Fibroblast of mammary gland (primary cell): Measurements from ENCODE around the gene RPS26.
"Not testable (repeated sequence)": the region's sequence is repeated elsewhere in the genome, so short reads cannot be mapped to it uniquely, and the experiment has no call there.

Source experiments
- DNase-seq: peaks from one replicate; pipeline ENCODE4 v3.0.0-alpha.2; 2010; ENCODE audit warnings: low read depth
- H3K4me3 ChIP-seq: 2 replicates; pipeline ENCODE4 v1.5.1; 2011; ENCODE audit warnings: low read depth, mild to moderate bottlenecking, low read length, moderate library complexity; ENCODE audit not compliant: control insufficient read depth
- TF ChIP-seq, protein P1 (sequence below): conservative IDR thresholded peaks from 2 replicates; pipeline ENCODE4 v1.5.1; 2011; ENCODE audit warnings: low read depth, low read length, inconsistent platforms; ENCODE audit not compliant: control insufficient read depth, insufficient read depth

RPS26 gene

DNA sequence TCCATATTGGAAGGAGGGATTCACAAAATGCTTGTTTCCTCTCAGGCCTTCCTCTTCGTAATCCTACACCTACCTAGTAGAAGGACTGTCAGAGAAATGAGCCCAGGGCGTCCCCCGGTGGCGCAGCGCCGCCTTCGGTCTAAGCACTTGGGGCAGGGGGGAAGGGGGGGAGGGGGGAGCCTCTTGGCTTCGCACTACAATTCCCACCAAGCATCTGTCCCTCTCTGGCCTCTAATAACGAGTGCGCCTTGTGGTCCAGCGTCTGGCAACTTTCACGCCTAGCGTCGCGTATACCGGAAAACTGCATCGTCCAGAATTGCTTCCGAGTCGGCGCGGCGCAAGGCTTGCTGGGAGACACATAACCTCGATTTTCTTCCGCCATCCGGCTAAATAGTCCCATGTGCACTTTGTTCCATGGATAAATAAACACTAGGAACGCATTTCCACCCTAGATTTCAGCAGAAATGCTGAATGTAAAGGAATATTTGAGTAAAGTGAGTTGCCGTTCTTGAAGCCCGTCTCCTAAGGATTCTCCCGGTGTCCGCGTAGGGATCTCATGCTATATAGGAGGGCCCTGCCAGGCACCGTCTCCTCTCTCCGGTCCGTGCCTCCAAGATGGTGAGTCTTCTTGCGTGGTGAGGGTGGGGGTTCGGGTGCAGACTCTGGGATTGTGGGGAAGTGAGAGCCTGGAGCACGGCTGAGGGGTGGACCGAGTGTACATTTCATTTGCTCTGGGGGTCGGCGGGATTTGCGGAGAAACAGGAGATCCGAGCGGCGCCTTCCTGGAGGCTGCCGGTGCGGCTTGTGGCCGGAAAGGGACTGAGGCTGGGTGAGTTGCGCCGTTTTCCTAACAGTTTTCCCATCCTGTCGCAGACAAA lies at the start of gene RPS26:
TSS of gene RPS26 (plus strand) at position 367 of the 878 bp plus-strand sequence. CDS start at position 616, 249 bp downstream.
- TF ChIP-seq, protein P1, sequence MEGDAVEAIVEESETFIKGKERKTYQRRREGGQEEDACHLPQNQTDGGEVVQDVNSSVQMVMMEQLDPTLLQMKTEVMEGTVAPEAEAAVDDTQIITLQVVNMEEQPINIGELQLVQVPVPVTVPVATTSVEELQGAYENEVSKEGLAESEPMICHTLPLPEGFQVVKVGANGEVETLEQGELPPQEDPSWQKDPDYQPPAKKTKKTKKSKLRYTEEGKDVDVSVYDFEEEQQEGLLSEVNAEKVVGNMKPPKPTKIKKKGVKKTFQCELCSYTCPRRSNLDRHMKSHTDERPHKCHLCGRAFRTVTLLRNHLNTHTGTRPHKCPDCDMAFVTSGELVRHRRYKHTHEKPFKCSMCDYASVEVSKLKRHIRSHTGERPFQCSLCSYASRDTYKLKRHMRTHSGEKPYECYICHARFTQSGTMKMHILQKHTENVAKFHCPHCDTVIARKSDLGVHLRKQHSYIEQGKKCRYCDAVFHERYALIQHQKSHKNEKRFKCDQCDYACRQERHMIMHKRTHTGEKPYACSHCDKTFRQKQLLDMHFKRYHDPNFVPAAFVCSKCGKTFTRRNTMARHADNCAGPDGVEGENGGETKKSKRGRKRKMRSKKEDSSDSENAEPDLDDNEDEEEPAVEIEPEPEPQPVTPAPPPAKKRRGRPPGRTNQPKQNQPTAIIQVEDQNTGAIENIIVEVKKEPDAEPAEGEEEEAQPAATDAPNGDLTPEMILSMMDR = peak; percentile 37
- DNase-seq = peak; percentile 100
- peak within 1 kb of the TSS; percentile 99 for H3K4me3 ChIP-seq

DNA sequence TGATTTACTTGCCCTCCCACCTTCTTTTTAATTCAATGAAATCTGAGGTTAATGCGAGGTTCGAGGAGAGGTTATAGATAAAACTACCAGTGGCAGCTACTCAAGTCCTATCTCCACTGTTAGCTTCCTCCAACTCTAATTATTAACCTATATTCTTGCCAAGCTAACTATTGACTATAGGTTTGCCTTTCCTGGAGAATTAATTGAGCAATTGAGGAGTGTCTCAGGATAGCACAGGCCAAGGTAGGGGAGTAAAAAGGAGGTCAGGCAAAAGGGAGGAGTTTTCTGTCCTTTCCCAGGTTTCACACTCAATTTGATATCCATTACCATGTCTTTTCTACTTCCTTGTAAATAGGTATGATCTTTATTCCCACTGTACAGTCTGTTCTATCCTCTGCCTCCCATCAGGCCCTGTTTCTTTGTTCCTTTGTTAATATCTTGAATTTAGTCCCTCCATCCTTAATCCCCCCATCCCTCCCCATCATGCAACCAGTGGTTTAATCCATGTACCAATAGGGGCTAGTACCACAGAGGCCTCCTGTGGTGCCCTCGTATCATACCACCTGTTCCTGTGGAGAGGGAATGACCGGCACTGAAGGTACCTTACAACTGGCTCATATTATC lies 48.4 kb upstream of the RPS26 start:
- H3K4me3 ChIP-seq = no peak overlapping the region
- TF ChIP-seq, protein P1 = no peak
- DNase-seq = no peak

DNA sequence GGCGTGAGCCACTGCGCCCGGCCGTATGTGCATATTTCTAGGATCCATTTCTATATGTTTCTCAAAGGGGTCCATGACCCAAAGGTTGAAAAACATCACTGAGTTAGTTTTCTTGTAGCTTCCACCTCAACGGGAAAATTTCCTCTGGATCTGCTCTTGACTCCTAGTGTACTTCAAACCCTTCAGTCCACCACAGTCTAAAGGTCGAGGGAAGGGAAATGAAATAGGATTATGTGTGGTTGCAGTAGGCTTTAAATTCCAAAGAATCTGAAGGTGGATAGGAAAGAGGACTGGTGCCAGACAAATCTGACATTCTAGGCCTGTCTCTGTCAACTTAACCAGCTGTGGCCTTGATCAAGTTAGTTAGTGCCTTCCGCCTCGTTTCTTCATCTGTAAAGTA lies 46.4 kb upstream of the RPS26 start:
- no peak overlapping the region for H3K4me3 ChIP-seq
- no peak for DNase-seq
- TF ChIP-seq, protein P1 = no peak

- DNase-seq = peak; percentile 73
- peak overlapping the region; percentile 86 for H3K4me3 ChIP-seq
- TF ChIP-seq, protein P1 = peak; percentile 88
These were observed 45.5 kb upstream of the RPS26 start for GRCh38 chr12:55996201-55996714.

GRCh38 chr12:55996715-55997534 lies 44.8 kb upstream of the RPS26 start, which contains the start of gene SUOX:
Gene SUOX, plus strand, starts transcription at chr12:55997276. Its CDS starts 4,946 bp downstream, at chr12:56002222.
- H3K4me3 ChIP-seq = peak within 1 kb of the TSS; percentile 86
- DNase-seq = peak; percentile 96
- TF ChIP-seq, protein P1 = no peak

DNA sequence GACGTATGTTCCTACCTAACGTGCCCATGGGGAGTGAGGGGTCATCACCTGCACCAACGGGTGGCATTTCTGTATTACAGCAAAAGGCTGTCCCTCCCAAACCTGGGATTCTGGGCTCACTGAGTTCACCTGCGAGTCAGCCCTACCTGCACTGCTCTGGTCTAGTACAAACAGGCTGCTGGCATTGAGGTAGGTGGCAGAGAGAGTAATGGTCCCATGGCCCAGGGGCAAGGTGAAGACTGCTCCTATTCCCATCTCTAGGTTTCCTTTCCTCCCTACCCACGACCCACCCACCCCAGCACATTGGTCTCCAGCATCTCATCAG lies 44.2 kb upstream of the RPS26 start:
- peak overlapping the region; percentile 86 for H3K4me3 ChIP-seq

GRCh38 chr12:55999522-55999921 lies 42.2 kb upstream of the RPS26 start:
- DNase-seq, H3K4me3 ChIP-seq: not testable (repeated sequence)

More for the DNA sequence above, 44.2 kb upstream of the RPS26 start:
- DNase-seq = no peak
- TF ChIP-seq, protein P1 = no peak

- not testable (repeated sequence) for H3K4me3 ChIP-seq, DNase-seq
These were observed 41.6 kb upstream of the RPS26 start for GRCh38 chr12:55999999-56000540.
